Choroid plexus epithelial cell (primary cell): ENCODE results near the gene SND1.

ENCODE experiments used
- DNase-seq: peaks from one replicate; pipeline ENCODE4 v3.0.0-alpha.2; 2010; ENCODE audit warnings: low read depth
- H3K4me3 ChIP-seq: 2 replicates; pipeline ENCODE4 v1.5.1; 2011; ENCODE audit warnings: low read depth, mild to moderate bottlenecking, control low read depth, low read length, moderate library complexity
- CTCF ChIP-seq: conservative IDR thresholded peaks from 2 replicates; pipeline ENCODE4 v1.5.1; 2011; ENCODE audit warnings: low read depth, mild to moderate bottlenecking, control low read depth, inconsistent platforms, low read length, moderate library complexity

The SND1 gene

GRCh38 chr7:128006550-128007302, 354.7 kb downstream of the SND1 start:
- TF ChIP-seq CTCF: no peak
- no peak overlapping the region for H3K4me3 ChIP-seq
- DNase-seq: no peak

- H3K4me3 ChIP-seq: no peak overlapping the region
- TF ChIP-seq CTCF: no peak
- DNase-seq: no peak
These were observed 355.3 kb downstream of the SND1 start for GRCh38 chr7:128007303-128007680.

GRCh38 chr7:128008141-128008540, 356.1 kb downstream of the SND1 start:
- no peak for TF ChIP-seq CTCF
- DNase-seq: no peak
- H3K4me3 ChIP-seq: no peak overlapping the region

- TF ChIP-seq CTCF: no peak
- no peak for DNase-seq
- no peak overlapping the region for H3K4me3 ChIP-seq
These were observed 356.8 kb downstream of the SND1 start for GRCh38 chr7:128008744-128009143.

GRCh38 chr7:128010391-128011127, 358.6 kb downstream of the SND1 start:
- no peak for DNase-seq
- H3K4me3 ChIP-seq: no peak overlapping the region
- TF ChIP-seq CTCF: peak; percentile 28

- DNase-seq: no peak
- no peak for TF ChIP-seq CTCF
- no peak overlapping the region for H3K4me3 ChIP-seq
These were observed 359.2 kb downstream of the SND1 start for GRCh38 chr7:128011131-128011661.
